Islet precursor cell (in vitro differentiated cells): ENCODE measurements around the gene ZNF436.

ENCODE experiments used
- DNase-seq: peaks from one replicate; pipeline ENCODE4 v3.0.0-alpha.2; 2018

The ZNF436 gene

GRCh38 chr1:23369335-23370013 lies at the start of gene ZNF436:
Gene ZNF436 (minus strand): TSS chr1:23369836. CDS start chr1:23368005, 1,831 bp downstream.
- DNase-seq, result peak; percentile 76

GRCh38 chr1:23419180-23419579 lies 49.5 kb upstream of the ZNF436 start:
- no peak for DNase-seq

GRCh38 chr1:23417570-23417969 lies 47.9 kb upstream of the ZNF436 start:
- no peak for DNase-seq

GRCh38 chr1:23416964-23417363 lies 47.3 kb upstream of the ZNF436 start:
- peak; percentile 43 for DNase-seq

GRCh38 chr1:23408797-23409290 lies 39.2 kb upstream of the ZNF436 start:
- DNase-seq, result no peak

- DNase-seq, result no peak
Observed at GRCh38 chr1:23407016-23407630, 37.5 kb upstream of the ZNF436 start.

GRCh38 chr1:23405946-23406345 lies 36.3 kb upstream of the ZNF436 start:
- DNase-seq, result no peak

- DNase-seq, result peak; percentile 94
Observed at GRCh38 chr1:23403735-23404486, 34.3 kb upstream of the ZNF436 start.

- DNase-seq, result no peak
Observed at GRCh38 chr1:23403355-23403734, 33.7 kb upstream of the ZNF436 start.

GRCh38 chr1:23403038-23403336 lies 33.4 kb upstream of the ZNF436 start:
- peak; percentile 78 for DNase-seq

GRCh38 chr1:23402286-23403037 lies 32.8 kb upstream of the ZNF436 start:
- DNase-seq, result no peak

- DNase-seq, result no peak
Observed at GRCh38 chr1:23401313-23401712, 31.7 kb upstream of the ZNF436 start.

GRCh38 chr1:23400324-23401114 lies 30.9 kb upstream of the ZNF436 start:
- DNase-seq, result no peak

- no peak for DNase-seq
Observed at GRCh38 chr1:23399229-23399628, 29.6 kb upstream of the ZNF436 start.

GRCh38 chr1:23397908-23398307 lies 28.3 kb upstream of the ZNF436 start:
- DNase-seq, result no peak

- no peak for DNase-seq
Observed at GRCh38 chr1:23396380-23396779, 26.7 kb upstream of the ZNF436 start.

- DNase-seq, result no peak
Observed at GRCh38 chr1:23395849-23396248, 26.2 kb upstream of the ZNF436 start.

- no peak for DNase-seq
Observed at GRCh38 chr1:23395154-23395724, 25.6 kb upstream of the ZNF436 start.

- DNase-seq, result peak; percentile 69
Observed at GRCh38 chr1:23394684-23395083, 25.0 kb upstream of the ZNF436 start.

GRCh38 chr1:23394181-23394580 lies 24.5 kb upstream of the ZNF436 start:
- no peak for DNase-seq

GRCh38 chr1:23393706-23394105 lies 24.1 kb upstream of the ZNF436 start:
- peak; percentile 70 for DNase-seq
